Esophagus muscularis mucosa (tissue), 4 donors: ENCODE data around the gene TNFAIP2. TPM values are rescaled to one million over a fixed set of nuclear protein-coding genes. Genes with fewer than 3 reads are reported as not detected.

Experiments
- DNase-seq: peaks from one replicate; pipeline ENCODE4 v3.0.0-alpha.2; 2017; ENCODE audit errors: extremely low spot score
- H3K27ac ChIP-seq, 4 donors: fragments of 200-600 bp; sonication (generic); replicated peaks in 1 of 4; 1 replicate in 3 of 4; 2 replicates in 1 of 4; pipeline ENCODE4 v1.5.1; 2016 to 2019; ENCODE audit warnings: mild to moderate bottlenecking in 1 of 4
- H3K27me3 ChIP-seq, 4 donors: fragments of 200-600 bp; sonication (generic); one replicate each; pipeline versions ENCODE4 v1.5.1 to v1.6.0; 2016 to 2019
- H3K36me3 ChIP-seq, 4 donors: fragments of 200-600 bp; sonication (generic); one replicate each; pipeline ENCODE4 v1.5.1; 2016 to 2019
- H3K4me1 ChIP-seq, 4 donors: fragments of 200-600 bp; sonication (generic); one replicate each; pipeline ENCODE4 v1.5.1; 2016 to 2019
- H3K4me3 ChIP-seq, 4 donors: fragments of 200-600 bp; sonication (generic); 1 replicate in 2 of 4; 2 replicates in 2 of 4; pipeline ENCODE4 v1.5.1; 2016 to 2019; ENCODE audit warnings: mild to moderate bottlenecking in 4 of 4, moderate library complexity in 1 of 4
- H3K9me3 ChIP-seq, 4 donors: fragments of 200-600 bp; sonication (generic); 1 replicate in 3 of 4; 2 replicates in 1 of 4; pipeline ENCODE4 v1.5.1; 2016 to 2019
- EP300 ChIP-seq: sonication (generic); formaldehyde crosslinking; IDR thresholded peaks from one replicate; pipeline ENCODE4 v1.6.1; 2017; ENCODE audit warnings: antibody characterized with exemption
- POLR2A ChIP-seq: fragments of 450-650 bp; IDR thresholded peaks from one replicate; pipeline ENCODE4 v1.6.1; 2017; ENCODE audit warnings: antibody characterized with exemption, moderate library complexity, mild to moderate bottlenecking, low read depth
- POLR2AphosphoS5 ChIP-seq, 2 donors: sonication (generic); formaldehyde crosslinking; IDR thresholded peaks; one replicate each; pipeline ENCODE4 v1.6.1; 2017; ENCODE audit warnings: antibody characterized with exemption in 2 of 2
- WGBS: methylation state at CpG from one replicate; pipeline ENCODE4 v1.1.5; 2018; 5-methylcytosine and 5-hydroxymethylcytosine counted together
- intact Hi-C: fragments of 100-400 bp; cut with DNase I; formaldehyde crosslinking; loops from one replicate; pipeline ENCODE4 v1.15.1; 2023
- total RNA-seq, 4 donors: library from RNA; depleted of rRNA; stranded (reverse); fragments of >200 nt; gene quantifications; one replicate each; pipeline versions ENCODE4 v1.1.0 to v1.2.1, GENCODE V29; 2016
- TF ChIP-seq, protein P1 (sequence below), 3 experiments: fragments of 200-600 bp in 2 of 3; fragments of 450-650 bp in 1 of 3; sonication (generic) in 2 of 3; IDR thresholded peaks; one replicate each; pipeline ENCODE4 v1.5.1; 2017 to 2019; ENCODE audit warnings: antibody characterized with exemption in 3 of 3, mild to moderate bottlenecking in 2 of 3, moderate library complexity in 1 of 3

The TNFAIP2 gene
- total RNA-seq, 4 donors from 2014 or later = 29.0 to 104 (median 74.0) TPM

- DNase-seq = no peak
- Histone ChIP-seq H3K27me3 (peaks cover 0 to 27% (median 6%) of the 10 kb centered on the region in 4 donors), H3K9me3 (no peaks in the 10 kb centered on the region), H3K4me3 (peak overlapping the region; percentile 46 to 57 (median 48)), H3K4me1 (peaks cover 71 to 98% (median 92%) of the 10 kb centered on the region in 4 donors), H3K27ac (no peak overlapping the region), H3K36me3 (peaks cover 1 to 40% (median 31%) of the 10 kb centered on the region in 4 donors)
- WGBS = 85% methylated on average over 5 of the region's 39 CpGs
- intact Hi-C loops = no loop called here
- TF ChIP-seq POLR2A (no peak), POLR2AphosphoS5 (IDR thresholded peaks at IDR 0.05) (no peak)
- TF ChIP-seq, protein P1, sequence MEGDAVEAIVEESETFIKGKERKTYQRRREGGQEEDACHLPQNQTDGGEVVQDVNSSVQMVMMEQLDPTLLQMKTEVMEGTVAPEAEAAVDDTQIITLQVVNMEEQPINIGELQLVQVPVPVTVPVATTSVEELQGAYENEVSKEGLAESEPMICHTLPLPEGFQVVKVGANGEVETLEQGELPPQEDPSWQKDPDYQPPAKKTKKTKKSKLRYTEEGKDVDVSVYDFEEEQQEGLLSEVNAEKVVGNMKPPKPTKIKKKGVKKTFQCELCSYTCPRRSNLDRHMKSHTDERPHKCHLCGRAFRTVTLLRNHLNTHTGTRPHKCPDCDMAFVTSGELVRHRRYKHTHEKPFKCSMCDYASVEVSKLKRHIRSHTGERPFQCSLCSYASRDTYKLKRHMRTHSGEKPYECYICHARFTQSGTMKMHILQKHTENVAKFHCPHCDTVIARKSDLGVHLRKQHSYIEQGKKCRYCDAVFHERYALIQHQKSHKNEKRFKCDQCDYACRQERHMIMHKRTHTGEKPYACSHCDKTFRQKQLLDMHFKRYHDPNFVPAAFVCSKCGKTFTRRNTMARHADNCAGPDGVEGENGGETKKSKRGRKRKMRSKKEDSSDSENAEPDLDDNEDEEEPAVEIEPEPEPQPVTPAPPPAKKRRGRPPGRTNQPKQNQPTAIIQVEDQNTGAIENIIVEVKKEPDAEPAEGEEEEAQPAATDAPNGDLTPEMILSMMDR (IDR thresholded peaks at IDR 0.05) = no peak
Measured at GRCh38 chr14:103127356-103127755, 4.1 kb downstream of the TNFAIP2 start.

DNA sequence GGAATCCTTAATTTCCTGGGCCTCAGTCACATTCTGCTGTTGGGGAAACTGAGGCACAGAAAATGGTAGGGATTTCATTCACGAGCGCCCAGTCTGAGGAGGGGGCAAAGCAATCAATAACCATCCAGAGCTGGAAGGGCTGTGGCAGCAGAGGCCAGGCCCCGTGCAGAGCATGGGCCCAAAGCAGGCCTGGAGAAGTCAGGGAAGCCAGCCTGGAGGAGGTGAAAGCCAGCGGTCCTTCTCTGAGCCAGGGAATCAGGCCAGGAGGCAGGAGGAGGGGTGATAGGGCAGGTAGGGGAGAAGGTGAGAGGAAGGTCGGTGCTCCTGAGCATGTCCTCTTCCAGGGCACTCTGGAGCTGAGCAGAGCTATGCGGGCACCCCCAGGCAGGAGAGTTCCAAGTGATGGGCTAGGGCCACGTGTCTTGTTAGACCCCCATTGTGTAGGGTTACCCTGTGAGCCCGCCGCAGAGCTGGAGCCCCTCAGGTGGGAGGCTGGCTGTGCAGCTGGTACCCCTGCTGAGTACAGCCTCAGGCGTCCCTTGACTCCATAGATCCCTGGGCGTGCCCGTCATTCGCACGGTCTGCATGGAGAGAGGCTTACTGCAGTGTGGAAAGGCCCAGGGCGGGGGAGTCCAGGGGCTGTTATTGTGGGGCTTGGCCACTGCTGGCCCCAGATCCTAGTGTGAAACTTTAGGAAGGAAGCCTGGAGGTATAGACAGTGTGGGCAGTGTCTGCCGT lies 4.8 kb downstream of the TNFAIP2 start:
- DNase-seq = no peak
- intact Hi-C loops = no loop called here
- H3K27ac ChIP-seq = peak overlapping the region in 2 of 4 donors; percentile 30 to 52

DNA sequence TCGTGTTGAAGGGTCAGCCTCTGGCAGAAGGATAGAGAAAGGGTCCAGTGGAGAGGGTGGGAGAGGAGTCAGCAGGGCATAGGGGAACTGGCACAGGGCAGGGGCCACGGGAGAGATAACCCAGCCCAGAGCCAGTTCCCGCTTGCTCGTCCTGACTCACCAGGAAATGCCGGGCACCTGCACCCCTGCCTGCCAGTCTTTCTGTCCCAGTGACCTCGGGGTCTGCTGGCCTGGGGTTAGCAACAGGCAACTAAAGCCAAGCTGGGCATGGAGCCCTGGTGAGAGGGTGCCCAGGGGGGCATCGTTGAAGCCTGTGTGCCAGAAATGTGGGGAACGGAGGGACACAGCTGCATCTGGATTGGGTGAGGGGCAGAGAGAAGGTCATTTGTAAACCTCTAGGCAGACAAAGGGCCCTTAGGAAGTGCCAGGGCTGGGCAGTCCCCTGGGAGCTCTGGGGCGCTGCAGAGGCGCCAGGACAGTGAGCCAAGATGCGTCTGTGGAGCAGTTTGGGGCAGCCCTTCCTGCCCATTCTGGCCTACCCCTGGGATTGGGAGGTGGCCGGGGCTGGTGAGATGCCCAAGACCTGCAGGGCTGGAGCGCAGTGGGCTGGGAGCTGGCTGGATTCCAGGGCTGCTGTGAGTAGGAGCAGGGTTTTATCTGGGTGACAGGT lies 5.5 kb downstream of the TNFAIP2 start:
- 58% methylated on average over 13 of the region's 13 CpGs for WGBS

More for the DNA sequence above, 4.8 kb downstream of the TNFAIP2 start:
- WGBS = 90% methylated on average over 15 of the region's 16 CpGs
- H3K4me3 ChIP-seq = peak overlapping the region in 1 of 4 donors; percentile 50
- peaks cover 6 to 46% (median 37%) of the 10 kb centered on the region in 4 donors for H3K36me3 ChIP-seq
- H3K27me3 ChIP-seq = peaks cover 0 to 20% (median 4%) of the 10 kb centered on the region in 4 donors
- H3K9me3 ChIP-seq = no peaks in the 10 kb centered on the region
- no peak for TF ChIP-seq POLR2AphosphoS5 (IDR thresholded peaks at IDR 0.05)
- no peak for TF ChIP-seq EP300
- no peak for TF ChIP-seq POLR2A
- TF ChIP-seq, protein P1 (IDR thresholded peaks at IDR 0.05) = no peak
- peaks cover 64 to 98% (median 89%) of the 10 kb centered on the region in 4 donors for H3K4me1 ChIP-seq

GRCh38 chr14:103129301-103130016 lies 6.2 kb downstream of the TNFAIP2 start:
- intact Hi-C loops = no loop called here
- WGBS = 94% methylated on average over 9 of the region's 12 CpGs
- H3K27ac ChIP-seq = peak overlapping the region in 1 of 4 donors; percentile 42
- TF ChIP-seq, protein P1 (IDR thresholded peaks at IDR 0.05) = no peak
- TF ChIP-seq POLR2A = no peak
- TF ChIP-seq POLR2AphosphoS5 (IDR thresholded peaks at IDR 0.05) = no peak
- no peak for TF ChIP-seq EP300
- no peaks in the 10 kb centered on the region for H3K9me3 ChIP-seq
- peaks cover 0 to 6% (median 0%) of the 10 kb centered on the region in 4 donors for H3K27me3 ChIP-seq
- peaks cover 55 to 84% (median 75%) of the 10 kb centered on the region in 4 donors for H3K4me1 ChIP-seq
- H3K36me3 ChIP-seq = peaks cover 6 to 59% (median 52%) of the 10 kb centered on the region in 4 donors
- no peak overlapping the region for H3K4me3 ChIP-seq
- no peak for DNase-seq

More for the DNA sequence above, 5.5 kb downstream of the TNFAIP2 start:
- H3K4me1 ChIP-seq = peaks cover 62 to 91% (median 82%) of the 10 kb centered on the region in 4 donors
- TF ChIP-seq EP300 (no peak), POLR2AphosphoS5 (IDR thresholded peaks at IDR 0.05) (no peak), POLR2A (no peak)
- TF ChIP-seq, protein P1 (IDR thresholded peaks at IDR 0.05) = no peak
- intact Hi-C loops = no loop called here
- no peak for DNase-seq
- H3K36me3 ChIP-seq = peaks cover 6 to 54% (median 45%) of the 10 kb centered on the region in 4 donors
- no peak overlapping the region for H3K4me3 ChIP-seq
- H3K27me3 ChIP-seq = peaks cover 0 to 13% (median 0%) of the 10 kb centered on the region in 4 donors
- H3K9me3 ChIP-seq = no peaks in the 10 kb centered on the region
- H3K27ac ChIP-seq = peak overlapping the region in 2 of 4 donors; percentile 42 to 52
